H1 (cell line): ENCODE data around the gene ARMC6. TPM values are rescaled to one million over a fixed set of nuclear protein-coding genes. Genes with fewer than 3 reads are reported as not detected.

Experiments used
- CHD7 ChIP-seq: fragments of 300-600 bp; sonication (generic); IDR thresholded peaks from 2 replicates; pipeline ENCODE4 v1.7.1; 2012; ENCODE audit warnings: low read length, moderate library complexity, mild to moderate bottlenecking, inconsistent platforms; ENCODE audit not compliant: insufficient replicate concordance
- CREB1 ChIP-seq: IDR thresholded peaks from 2 replicates; pipeline ENCODE4 v1.6.1; 2012; ENCODE audit warnings: inconsistent platforms
- JUN ChIP-seq: IDR thresholded peaks from 2 replicates; pipeline ENCODE4 v1.6.1; 2011; ENCODE audit warnings: low read depth, mild to moderate bottlenecking, improper control_type of control experiment, low read length
- POU5F1 ChIP-seq: IDR thresholded peaks from 2 replicates; pipeline ENCODE4 v1.6.1; 2011; ENCODE audit warnings: low read depth, mild to moderate bottlenecking, low read length, moderate library complexity
- SAP30 ChIP-seq: fragments of 300-600 bp; sonication (generic); IDR thresholded peaks from 2 replicates; pipeline ENCODE4 v1.7.1; 2012; ENCODE audit warnings: low read length, moderate library complexity, mild to moderate bottlenecking, inconsistent platforms; ENCODE audit not compliant: insufficient read depth, insufficient replicate concordance
- SIN3A ChIP-seq, 2 experiments: IDR thresholded peaks in 1 of 2; conservative IDR thresholded peaks in 1 of 2; 2 replicates each; pipeline ENCODE4 v1.6.1; 2011 to 2012; ENCODE audit warnings: low read length in 2 of 2, improper control_type of control experiment in 1 of 2, low read depth in 1 of 2, mild to moderate bottlenecking in 1 of 2
- SUZ12 ChIP-seq: fragments of 200-600 bp; sonication (generic); IDR thresholded peaks from 2 replicates; pipeline ENCODE4 v1.6.1; 2012; ENCODE audit warnings: mild to moderate bottlenecking, inconsistent platforms, low read length, moderate library complexity, mixed read lengths
- TAF7 ChIP-seq: optimal IDR thresholded peaks from 2 replicates; pipeline ENCODE3; 2011; ENCODE audit warnings: low read depth, mild to moderate bottlenecking, inconsistent platforms, low read length, moderate library complexity, borderline replicate concordance
- TCF12 ChIP-seq: IDR thresholded peaks from 2 replicates; pipeline ENCODE4 v1.6.1; 2011; ENCODE audit warnings: low read depth, mild to moderate bottlenecking, low read length
- polyA plus RNA-seq, 7 experiments: library from polyadenylated mRNA; depleted of rRNA in 3 of 7; stranded (reverse) in 5 of 7; unstranded in 2 of 7; fragments of >200 nt in 5 of 7; fragments of 200-250 nt in 2 of 7; gene quantifications; 1 replicate in 5 of 7; 2 replicates in 1 of 7; 4 replicates in 1 of 7; pipeline versions ENCODE4 v1.2.1 to v1.2.3, GENCODE V29; 2011 to 2013; ENCODE audit warnings: missing spikeins in 2 of 7, mixed read lengths in 2 of 7
- total RNA-seq: library from RNA; stranded (reverse); fragmentation: NEBNext Ultra II Directional; extraction: Animal tissue kit (Norgen Biotek cat#: 25700); gene quantifications from 2 replicates; pipeline ENCODE4 v1.2.1, GENCODE V29; 2021
- TF ChIP-seq, protein P1 (sequence below): IDR thresholded peaks from 2 replicates; pipeline ENCODE4 v1.6.1; 2011; ENCODE audit warnings: low read length, improper control_type of control experiment

The ARMC6 gene
- total and polyA plus RNA-seq, 2 of the 8 experiments (the other 6 are each of a cell fraction or from before 2014, with no cell fraction given), result 67.1 to 68.3 TPM

DNA sequence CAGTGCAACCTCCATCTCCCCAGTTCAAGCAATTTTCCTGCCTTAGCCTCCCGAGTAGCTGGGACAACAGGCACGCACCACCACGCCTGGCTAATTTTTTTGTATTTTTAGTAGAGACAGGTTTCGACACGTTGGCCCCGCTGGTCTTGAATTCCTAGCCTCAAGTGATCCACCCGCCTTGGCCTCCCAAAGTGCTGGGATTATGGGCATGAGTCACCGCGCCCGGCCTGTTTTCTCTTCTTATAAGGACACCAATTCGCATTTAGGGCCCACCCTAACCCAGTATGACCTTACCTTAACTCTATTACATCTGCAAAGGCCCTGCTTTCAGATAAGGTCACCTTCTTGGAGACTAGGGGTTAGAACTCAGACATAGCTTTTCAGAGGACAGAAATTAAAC lies 69.8 kb downstream of the ARMC6 start (continued):
- TF ChIP-seq CHD7, result no peak
- no peak for TF ChIP-seq SAP30
- TF ChIP-seq, protein P1, sequence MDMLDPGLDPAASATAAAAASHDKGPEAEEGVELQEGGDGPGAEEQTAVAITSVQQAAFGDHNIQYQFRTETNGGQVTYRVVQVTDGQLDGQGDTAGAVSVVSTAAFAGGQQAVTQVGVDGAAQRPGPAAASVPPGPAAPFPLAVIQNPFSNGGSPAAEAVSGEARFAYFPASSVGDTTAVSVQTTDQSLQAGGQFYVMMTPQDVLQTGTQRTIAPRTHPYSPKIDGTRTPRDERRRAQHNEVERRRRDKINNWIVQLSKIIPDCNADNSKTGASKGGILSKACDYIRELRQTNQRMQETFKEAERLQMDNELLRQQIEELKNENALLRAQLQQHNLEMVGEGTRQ, result no peak
- no peak for TF ChIP-seq SUZ12
- TF ChIP-seq SIN3A (conservative IDR thresholded peaks at IDR 0.05 in 1 of 2, IDR thresholded peaks at IDR 0.05 in 1 of 2; ENCODE audit: low read depth in 1 of 2, low read length in 2 of 2), result no peak
- no peak for TF ChIP-seq JUN
- TF ChIP-seq TAF7, result no peak
- TF ChIP-seq TCF12, result no peak
- no peak for TF ChIP-seq POU5F1
- no peak for TF ChIP-seq CREB1
